Heart right ventricle (tissue), 16 donors: Measurements from ENCODE around the gene ZNF276. TPM values are rescaled to one million over a fixed set of nuclear protein-coding genes. Genes with fewer than 3 reads are reported as not detected.

Experiments used
- ATAC-seq, 8 donors: fragments of 200-7000 bp; cut with Tn5 transposase; one replicate each; pipeline ENCODE4 v1.9.1; 2020; ENCODE audit warnings: mild to moderate bottlenecking in 8 of 8, moderate library complexity in 8 of 8, moderate number of reproducible peaks in 1 of 8
- DNase-seq, 2 donors: peaks; one replicate each; pipeline ENCODE4 v3.0.0-alpha.2; 2020
- H3K27ac ChIP-seq, 10 donors: fragments of 200-600 bp; sonication (generic) in 2 of 10; one replicate each; pipeline versions ENCODE4 v1.5.0 to v1.8.0; 2020 to 2022; ENCODE audit warnings: mild to moderate bottlenecking in 3 of 10
- H3K27me3 ChIP-seq, 7 donors: fragments of 200-600 bp; one replicate each; pipeline ENCODE4 v1.8.0; 2021 to 2022; ENCODE audit warnings: mild to moderate bottlenecking in 2 of 7
- H3K36me3 ChIP-seq, 9 donors: fragments of 200-600 bp; sonication (generic) in 1 of 9; one replicate each; pipeline versions ENCODE4 v1.5.0 to v1.8.0; 2020 to 2022; ENCODE audit warnings: mild to moderate bottlenecking in 2 of 9
- H3K4me1 ChIP-seq, 9 donors: fragments of 200-600 bp; sonication (generic) in 1 of 9; one replicate each; pipeline versions ENCODE4 v1.5.0 to v1.8.0; 2020 to 2022; ENCODE audit warnings: mild to moderate bottlenecking in 4 of 9
- H3K4me3 ChIP-seq, 10 donors: fragments of 200-600 bp; sonication (generic) in 2 of 10; one replicate each; pipeline versions ENCODE4 v1.5.0 to v1.8.0; 2020 to 2022; ENCODE audit warnings: mild to moderate bottlenecking in 7 of 10, moderate library complexity in 2 of 10
- H3K9me3 ChIP-seq, 11 donors: fragments of 200-600 bp in 10 of 11; sonication (generic) in 2 of 11; one replicate each; pipeline versions ENCODE4 v1.5.0 to v1.8.0; 2013 to 2022; ENCODE audit warnings: mild to moderate bottlenecking in 2 of 11, control low read depth in 1 of 11, moderate library complexity in 1 of 11
- CTCF ChIP-seq, 9 donors: fragments of 200-600 bp; sonication (generic) in 2 of 9; IDR thresholded peaks; one replicate each; pipeline versions ENCODE4 v1.5.0 to v1.8.0; 2021 to 2022; ENCODE audit warnings: antibody characterized with exemption in 9 of 9, mild to moderate bottlenecking in 5 of 9, moderate library complexity in 1 of 9
- WGBS, 2 donors: extraction: QIAGEN DNeasy Blood & Tissue Kit; methylation state at CpG; one replicate each; pipeline ENCODE4 v1.1.7; 2013; ENCODE audit warnings: inconsistent platforms in 1 of 2; 5-methylcytosine and 5-hydroxymethylcytosine counted together
- intact Hi-C, 10 donors: fragments of 100-400 bp; cut with DNase I; formaldehyde crosslinking; loops; one replicate each; pipeline versions ENCODE4 v1.11.1 to v1.14.2; 2022
- polyA plus RNA-seq, 2 donors: library from polyadenylated mRNA; stranded (reverse); fragments of 200-250 nt; gene quantifications; one replicate each; pipeline ENCODE4 v1.2.3, GENCODE V29; 2013
- total RNA-seq, 10 donors: library from RNA; stranded (reverse); fragmentation: NEBNext Ultra II Directional in 3 of 10; extraction: Animal tissue kit (Norgen Biotek cat#: 25700) in 3 of 10; gene quantifications; one replicate each; pipeline versions ENCODE4 v1.2.1 to v1.2.4, GENCODE V29; 2021 to 2023
- donor health status: Arrhythmogenic right ventricular cardiomyopathy.
- donor health status: ischemic (EF 13 %, LVEDD 7.1; RV severe dilation, severe dysfunction).
- donor health status: healthy with polysubstance abuse.
- donor health status: DM: no; HTN: yes; CAD: no.
- donor health status: DM: no; HTN: no; CAD: no.
- donor health status: ischemic (EF 25% LVEDD 6.9; RV normal size, moderate dysfunction).
- donor health status: ischemic (EF 25% LVEDD 5.7; RV mildly dilated, moderate dysfunction).
- donor health status: healthy.
- donor health status: DM: yes; HTN: yes; CAD: no.
- donor health status: Ischemic cardiomyopathy.
- donor health status: ischemic (EF 35%, LVEDD 5.7; RV mildly dilated, moderate dysfunction).
- donor health status: nonischemic (EF 11% LVEDD 7.7; RV severe dilation, severe dysfunction).
- donor health status: DM: yes; HTN: yes; CAD: no.
- donor health status: PGD.
- donor health status: ischemic (EF 29% LVEDD 5.4; RV normal size, mild dysfunction).
- donor health status: nonischemic (EF 23%, LVEDD 6.1; RV moderate dilation, normal function).

Gene ZNF276
- total and polyA plus RNA-seq, 12 donors, result 8.2 to 29.3 (median 12.8) TPM

DNA sequence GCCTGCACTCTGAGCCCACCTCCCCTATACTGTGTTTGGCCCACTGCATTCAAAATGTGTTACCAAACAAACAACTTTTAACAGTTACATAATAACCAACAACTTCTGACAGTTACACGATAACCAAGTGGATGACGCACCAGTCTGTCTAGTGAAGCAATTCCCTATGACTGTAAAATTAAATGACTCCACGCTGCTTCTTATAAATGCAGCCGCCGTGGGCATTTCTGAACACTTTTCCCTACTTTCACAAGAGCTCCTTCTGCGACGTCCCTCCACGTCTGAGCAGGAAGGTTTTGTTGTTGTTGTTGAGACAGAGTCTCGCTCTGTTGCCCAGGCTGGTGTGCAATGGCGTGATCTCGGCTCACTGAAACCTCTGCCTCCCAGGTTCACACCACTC is 27.6 kb downstream of the ZNF276 start:
- intact Hi-C loops, result loop anchor here in 1 of 10 donors (5.0 kb wide), 1 partner anchor 922 kb away; no protein-coding TSS in a partner anchor
- H3K4me3 ChIP-seq, result no peak overlapping the region
- 96 to 97% methylated on average over 11 of the region's 11 CpGs for WGBS, 2 donors

GRCh38 chr16:89749637-89750036 is 28.3 kb downstream of the ZNF276 start:
- WGBS, 2 donors, result 65 to 73% methylated on average over 10 of the region's 10 CpGs
- Histone ChIP-seq H3K4me1 (peaks cover 0 to 4% (median 0%) of the 10 kb centered on the region in 9 donors), H3K9me3 (no peaks in the 10 kb centered on the region), H3K27ac (no peak overlapping the region), H3K36me3 (peaks cover 0 to 44% (median 0%) of the 10 kb centered on the region in 9 donors), H3K27me3 (no peaks in the 10 kb centered on the region), H3K4me3 (no peak overlapping the region)
- TF ChIP-seq CTCF (IDR thresholded peaks at IDR 0.05), result no peak
- intact Hi-C loops, result loop anchor here in 6 of 10 donors (5.0 to 10.0 kb wide), 5 partner anchors 48 to 922 kb away; no protein-coding TSS in a partner anchor
- DNase-seq (peak in 1 of 2 donors; percentile 26), ATAC-seq (peak in 4 of 8 donors; percentile 30 to 55 (median 34))

More for the DNA sequence above, 27.6 kb downstream of the ZNF276 start:
- no peak for TF ChIP-seq CTCF (IDR thresholded peaks at IDR 0.05)
- DNase-seq (no peak), ATAC-seq (no peak)
- Histone ChIP-seq H3K4me1 (peaks cover 0 to 4% (median 0%) of the 10 kb centered on the region in 9 donors), H3K27ac (no peak overlapping the region), H3K9me3 (no peaks in the 10 kb centered on the region), H3K27me3 (no peaks in the 10 kb centered on the region), H3K36me3 (peaks cover 0 to 50% (median 0%) of the 10 kb centered on the region in 9 donors)

DNA sequence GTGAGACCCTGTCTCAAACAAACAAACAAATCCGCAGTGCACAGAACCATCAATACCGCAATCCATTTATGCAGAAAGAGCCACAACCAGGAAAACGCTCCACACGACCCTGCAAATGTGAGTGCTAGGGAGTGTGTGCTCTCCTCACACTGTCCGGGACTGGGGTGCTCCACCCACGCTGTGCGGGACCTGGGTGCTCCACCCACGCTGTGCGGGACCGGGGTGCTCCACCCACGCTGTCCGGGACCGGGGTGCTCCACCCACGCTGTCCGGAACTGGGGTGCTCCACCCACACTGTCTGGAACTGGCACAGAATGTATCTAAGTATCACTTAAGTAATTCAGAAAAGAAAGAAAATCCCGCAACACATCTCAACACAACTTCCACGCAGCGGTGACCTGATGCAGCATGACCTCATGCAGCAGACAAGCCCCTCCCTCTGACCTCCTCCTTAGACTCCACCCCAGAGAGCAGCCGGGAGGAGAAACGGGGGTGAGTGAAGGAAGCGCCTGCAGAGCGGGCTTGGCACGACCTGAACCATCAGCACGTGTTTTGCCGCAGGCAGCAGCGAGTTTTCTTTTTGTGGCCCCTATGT is 38.5 kb downstream of the ZNF276 start:
- intact Hi-C loops, result loop anchor here in 4 of 10 donors (5.0 to 10.0 kb wide), 6 partner anchors 95 to 313 kb away; partner anchors contain the start of gene SPG7 (in 1 of the 4)
- Histone ChIP-seq H3K27me3 (no peaks in the 10 kb centered on the region), H3K27ac (no peak overlapping the region), H3K4me1 (peaks cover 0 to 27% (median 0%) of the 10 kb centered on the region in 9 donors), H3K4me3 (no peak overlapping the region), H3K36me3 (peaks cover 0 to 45% (median 0%) of the 10 kb centered on the region in 9 donors), H3K9me3 (no peaks in the 10 kb centered on the region)
- ATAC-seq (peak in 2 of 8 donors; percentile 7 to 41), DNase-seq (no peak)
- TF ChIP-seq CTCF (IDR thresholded peaks at IDR 0.05), result no peak
- WGBS, 2 donors, result 80 to 85% methylated on average over 26 of the region's 26 CpGs

GRCh38 chr16:89761304-89761922 is 40.1 kb downstream of the ZNF276 start:
- WGBS, 2 donors, result 88 to 90% methylated on average over 17 of the region's 17 CpGs
- Histone ChIP-seq H3K9me3 (no peaks in the 10 kb centered on the region), H3K4me3 (peak overlapping the region in 2 of 10 donors; percentile 8 to 44), H3K36me3 (peaks cover 0 to 37% (median 0%) of the 10 kb centered on the region in 9 donors), H3K27me3 (no peaks in the 10 kb centered on the region), H3K27ac (peak overlapping the region in 1 of 10 donors; percentile 74), H3K4me1 (peaks cover 0 to 34% (median 0%) of the 10 kb centered on the region in 9 donors)
- no peak for TF ChIP-seq CTCF (IDR thresholded peaks at IDR 0.05)
- DNase-seq (no peak), ATAC-seq (no peak)
- intact Hi-C loops, result loop anchor here in 1 of 10 donors (5.0 kb wide), 1 partner anchor 314 kb away; no protein-coding TSS in a partner anchor
